Hindlimb muscle (tissue), 1 donor: Measurements from ENCODE around the gene CACNA1C. TPM values are rescaled to one million over a fixed set of nuclear protein-coding genes. Genes with fewer than 3 reads are reported as not detected.
"Not testable (repeated sequence)": the region's sequence is repeated elsewhere in the genome, so short reads cannot be mapped to it uniquely, and the experiment has no call there.

Experiments used
- DNase-seq: peaks from one replicate; pipeline ENCODE4 v3.0.0-alpha.2; 2013
- polyA plus RNA-seq: library from polyadenylated mRNA; unstranded; fragments of 120-200 nt; gene quantifications from one replicate; pipeline ENCODE4 v1.2.1, GENCODE V29; 2013; ENCODE audit not compliant: insufficient read length

Gene CACNA1C
- polyA plus RNA-seq, 1 donor: 3.4 TPM

DNA sequence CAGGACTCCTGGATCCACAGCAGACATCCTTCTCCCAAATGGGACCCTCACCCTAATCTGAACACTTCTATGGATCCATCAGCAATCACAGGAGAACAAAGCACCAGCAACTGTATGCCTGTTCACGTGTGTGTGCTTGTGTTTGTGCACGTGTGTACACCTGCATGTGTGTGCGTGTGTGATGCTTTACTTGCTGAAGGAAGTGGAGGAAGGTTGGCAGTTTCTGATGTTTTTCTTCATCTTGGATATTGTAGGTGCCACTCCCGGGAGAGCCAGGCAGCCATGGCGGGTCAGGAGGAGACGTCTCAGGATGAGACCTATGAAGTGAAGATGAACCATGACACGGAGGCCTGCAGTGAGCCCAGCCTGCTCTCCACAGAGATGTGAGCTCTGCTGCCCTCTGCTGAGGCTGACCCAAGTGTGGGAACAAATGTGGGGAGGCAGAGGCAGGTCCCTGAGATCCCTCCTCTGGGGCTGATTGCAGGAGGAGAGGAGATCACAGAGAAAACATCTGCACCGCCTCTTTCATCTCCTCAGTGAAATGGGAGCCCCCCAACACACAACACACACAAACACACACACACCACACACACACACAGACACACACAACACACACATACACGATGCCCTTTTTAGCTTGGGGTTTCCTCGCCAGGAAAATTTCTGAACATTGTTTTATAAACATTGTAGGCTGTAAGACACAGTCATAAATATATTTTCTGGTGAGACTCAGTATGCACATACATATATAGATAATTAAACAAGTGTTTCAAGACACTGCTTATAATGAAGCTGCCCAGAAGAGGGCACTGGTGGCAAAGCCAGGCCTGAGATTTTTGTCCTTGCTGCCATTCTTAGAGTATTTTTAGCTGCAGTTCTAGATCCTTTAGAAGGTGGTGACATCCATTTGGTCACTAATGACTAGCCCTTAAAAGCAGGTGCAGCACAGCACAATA is 629.8 kb downstream of the CACNA1C start:
- DNase-seq: peak; percentile 26

DNA sequence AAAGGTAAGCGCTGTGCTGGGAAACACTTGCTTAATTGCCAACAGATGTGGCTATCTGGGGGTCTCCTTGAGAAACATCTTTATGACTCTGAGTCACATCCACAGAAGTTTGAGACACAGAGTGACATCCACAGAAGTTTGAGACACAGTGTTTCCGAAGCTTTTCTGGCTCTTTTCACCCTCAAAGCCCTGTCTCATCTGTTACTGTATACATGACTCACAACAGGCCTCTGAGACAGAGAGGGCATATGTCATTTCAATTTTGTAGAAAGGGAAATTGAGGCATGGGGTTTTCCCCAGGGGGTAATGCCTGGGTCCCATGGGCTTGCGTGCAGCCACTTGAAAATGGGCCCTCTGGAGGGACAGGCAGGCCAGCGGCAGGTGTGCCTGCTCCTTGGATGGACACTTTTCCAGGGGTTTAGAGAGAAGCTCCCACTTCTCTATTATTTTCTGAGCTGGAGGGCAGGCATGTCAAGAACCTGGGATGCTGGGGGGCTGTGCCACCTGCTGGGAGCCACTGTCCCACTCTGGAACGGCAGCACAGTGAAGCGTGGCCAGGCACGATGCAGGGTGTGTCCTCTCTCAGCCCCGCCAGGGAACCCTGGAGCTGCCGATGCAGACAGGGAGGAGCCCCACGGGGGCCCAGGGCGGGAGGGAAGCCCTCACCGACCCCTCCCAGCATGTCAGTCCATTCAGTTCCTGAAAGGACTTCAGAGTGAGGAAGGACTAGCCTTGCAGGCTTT is 630.7 kb downstream of the CACNA1C start:
- DNase-seq: no peak

DNA sequence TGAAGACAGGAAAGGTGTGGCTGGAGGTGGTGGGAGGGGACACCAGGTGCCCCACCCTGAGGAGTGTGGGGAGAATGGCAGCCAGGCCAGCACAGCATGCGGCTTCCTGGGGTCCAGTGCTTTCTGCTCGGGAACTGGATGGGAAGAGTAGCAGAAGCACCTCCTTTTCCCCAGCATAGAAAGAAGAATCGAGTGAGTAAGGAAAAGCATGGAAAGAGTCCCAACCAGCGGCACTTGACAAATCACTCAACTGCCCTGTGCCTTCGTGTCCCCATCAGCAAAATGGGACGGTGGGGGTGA is 631.2 kb downstream of the CACNA1C start:
- not testable (repeated sequence) for DNase-seq

DNA sequence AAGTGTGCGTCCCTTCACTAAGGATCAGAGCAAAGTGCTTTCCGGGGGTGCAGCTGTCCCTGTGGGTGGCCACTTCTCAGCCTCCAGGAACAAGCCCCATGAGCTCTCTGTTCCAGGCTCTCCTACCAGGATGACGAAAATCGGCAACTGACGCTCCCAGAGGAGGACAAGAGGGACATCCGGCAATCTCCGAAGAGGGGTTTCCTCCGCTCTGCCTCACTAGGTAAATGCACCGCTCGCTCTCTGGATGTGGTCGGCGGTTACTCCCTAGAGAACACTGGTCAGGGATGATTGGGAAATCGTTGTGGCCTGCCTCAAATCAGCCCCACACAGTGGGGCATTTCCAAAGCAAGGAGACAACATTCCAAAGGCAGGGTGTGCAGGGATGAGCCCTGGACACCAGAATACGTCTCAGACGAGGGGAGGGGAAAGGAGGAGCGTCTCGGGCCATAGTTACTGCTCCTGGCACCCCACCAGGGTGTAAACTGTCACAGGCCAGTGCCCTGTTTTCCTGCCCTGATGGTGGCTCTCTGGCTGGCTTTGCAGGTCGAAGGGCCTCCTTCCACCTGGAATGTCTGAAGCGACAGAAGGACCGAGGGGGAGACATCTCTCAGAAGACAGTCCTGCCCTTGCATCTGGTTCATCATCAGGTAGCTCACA is 633.0 kb downstream of the CACNA1C start:
- DNase-seq: not testable (repeated sequence)

DNA sequence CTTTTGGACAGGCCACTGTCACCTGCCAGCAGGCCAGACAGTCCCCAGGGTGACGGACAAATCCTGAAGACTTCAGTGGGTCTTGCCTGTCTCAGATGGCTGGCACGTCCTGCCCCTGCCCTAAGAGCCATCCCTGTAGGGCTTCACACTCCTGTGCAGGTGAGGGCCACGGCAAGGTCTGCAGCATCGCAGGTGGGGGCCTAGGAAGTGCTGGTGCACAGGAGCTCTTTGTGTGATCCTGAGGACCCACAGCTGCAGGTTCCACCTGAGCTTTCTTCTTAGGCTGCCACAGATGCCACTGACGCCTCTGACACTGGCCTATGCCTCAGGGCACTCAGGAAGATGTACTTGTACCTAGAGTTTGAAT is 633.5 kb downstream of the CACNA1C start:
- DNase-seq: no peak

DNA sequence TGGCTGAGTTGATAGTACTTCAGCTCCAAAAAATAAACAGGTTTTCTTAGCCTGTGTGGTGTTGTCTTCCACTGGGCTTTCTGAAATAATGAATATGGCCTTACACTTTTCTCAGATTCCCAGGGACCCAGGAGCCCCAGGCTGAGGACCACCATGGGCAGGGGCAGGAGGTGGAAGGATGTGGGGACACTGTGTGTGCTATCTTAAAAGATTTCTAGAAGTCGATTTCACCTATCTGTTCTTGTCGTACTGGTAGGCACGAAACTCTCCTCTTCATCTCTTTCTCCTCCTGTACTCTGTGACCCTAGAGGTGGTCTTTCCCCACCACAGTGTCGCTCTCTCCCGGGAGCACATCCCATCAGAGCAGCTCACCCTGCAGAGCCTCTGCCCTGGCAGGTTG is 634.3 kb downstream of the CACNA1C start:
- no peak for DNase-seq

DNA sequence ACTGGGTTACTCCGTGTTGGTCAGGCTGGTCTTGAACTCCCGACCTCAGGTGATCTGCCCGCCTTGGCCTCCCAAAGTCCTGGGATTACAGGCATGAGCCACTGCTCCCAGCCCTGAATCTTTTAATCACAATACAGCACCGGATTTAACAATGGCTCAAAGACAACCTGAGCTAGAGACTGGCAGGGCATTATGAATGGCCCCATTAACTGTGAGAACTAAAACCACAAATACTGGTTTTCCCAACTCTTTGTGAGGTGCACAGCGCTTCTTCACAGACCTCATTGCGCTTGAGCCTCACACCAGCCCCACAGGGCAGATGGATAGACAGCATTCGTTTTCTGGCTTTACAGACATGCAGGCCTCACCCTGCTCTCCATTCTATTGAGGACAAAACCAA is 634.9 kb downstream of the CACNA1C start:
- DNase-seq: no peak

DNA sequence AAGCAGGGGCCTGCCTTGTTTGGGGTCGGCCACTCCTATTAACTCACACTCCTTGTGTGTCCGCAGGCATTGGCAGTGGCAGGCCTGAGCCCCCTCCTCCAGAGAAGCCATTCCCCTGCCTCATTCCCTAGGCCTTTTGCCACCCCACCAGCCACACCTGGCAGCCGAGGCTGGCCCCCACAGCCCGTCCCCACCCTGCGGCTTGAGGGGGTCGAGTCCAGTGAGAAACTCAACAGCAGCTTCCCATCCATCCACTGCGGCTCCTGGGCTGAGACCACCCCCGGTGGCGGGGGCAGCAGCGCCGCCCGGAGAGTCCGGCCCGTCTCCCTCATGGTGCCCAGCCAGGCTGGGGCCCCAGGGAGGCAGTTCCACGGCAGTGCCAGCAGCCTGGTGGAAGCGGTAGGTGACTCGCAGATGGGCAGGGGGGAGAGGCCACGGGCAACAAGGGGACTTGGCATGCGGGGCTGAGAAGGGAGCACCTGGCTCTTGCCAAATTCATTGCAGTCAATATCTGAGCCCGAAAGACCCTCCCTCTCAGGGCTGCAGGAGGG is 635.7 kb downstream of the CACNA1C start:
- DNase-seq: no peak

DNA sequence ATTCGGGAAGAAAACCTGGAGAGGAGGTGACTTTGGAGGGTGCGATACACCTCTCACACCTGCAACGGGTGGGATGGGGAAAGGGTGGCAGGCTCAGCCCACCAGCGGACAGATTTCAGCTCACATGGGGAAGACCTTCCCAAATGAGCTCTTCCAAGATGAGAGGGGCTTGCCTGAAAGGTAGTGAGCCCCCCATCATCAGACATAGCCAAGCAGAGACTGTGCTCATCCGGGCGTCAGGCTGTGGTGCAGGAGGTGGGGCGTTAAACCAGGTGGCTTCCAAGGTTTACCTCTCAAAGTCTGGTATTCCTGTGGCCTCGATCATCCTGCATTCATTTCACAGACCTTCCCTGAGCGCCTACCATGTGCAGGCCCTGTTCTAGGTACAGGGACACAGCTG is 636.6 kb downstream of the CACNA1C start:
- no peak for DNase-seq

DNA sequence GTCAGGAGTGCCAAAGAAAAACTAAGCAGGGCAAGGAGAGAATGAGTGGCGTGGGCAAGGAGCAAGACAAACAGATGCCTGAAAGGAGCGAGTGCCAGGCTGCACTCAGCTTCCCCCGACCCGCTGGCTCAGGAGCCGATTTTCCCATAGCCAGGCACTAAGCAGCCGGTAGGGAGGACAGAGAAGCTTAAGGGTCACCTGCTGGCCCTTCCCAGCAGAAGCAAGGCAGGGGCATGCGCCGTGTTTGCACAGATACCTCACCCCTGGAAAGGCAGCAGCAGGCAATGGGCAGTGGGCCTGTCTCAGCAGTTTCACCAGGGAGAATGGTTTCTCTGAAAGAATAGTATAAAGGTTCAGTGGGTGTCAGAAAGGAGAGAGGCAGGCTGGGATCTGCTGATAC is 637.1 kb downstream of the CACNA1C start:
- no peak for DNase-seq

DNA sequence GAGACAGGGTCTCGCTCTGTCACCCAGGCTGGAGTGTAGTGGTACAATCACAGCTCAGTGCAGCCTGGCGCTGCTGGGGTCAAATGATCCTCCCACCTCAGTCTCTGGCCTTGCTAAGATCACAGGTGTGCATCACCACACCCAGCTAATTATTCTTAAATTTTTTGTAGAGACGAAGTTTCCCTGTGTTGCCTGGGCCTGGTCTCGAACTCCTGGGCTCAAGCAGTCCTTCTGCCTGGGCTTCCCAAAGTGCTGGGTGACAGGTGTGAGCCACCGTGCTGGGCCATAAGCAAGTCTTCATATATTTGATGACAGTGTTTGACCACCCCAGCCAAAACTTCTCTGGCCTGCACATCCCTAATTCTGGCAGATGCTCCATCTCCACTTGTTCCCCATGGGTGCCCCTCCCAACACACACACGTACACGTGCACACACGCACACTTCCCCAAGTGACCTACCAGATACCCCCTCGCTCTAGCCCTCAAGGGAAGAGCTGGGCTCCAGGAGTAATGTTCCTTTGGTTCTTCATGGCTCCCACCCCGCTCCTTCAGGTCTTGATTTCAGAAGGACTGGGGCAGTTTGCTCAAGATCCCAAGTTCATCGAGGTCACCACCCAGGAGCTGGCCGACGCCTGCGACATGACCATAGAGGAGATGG is 637.7 kb downstream of the CACNA1C start:
- DNase-seq: no peak

DNA sequence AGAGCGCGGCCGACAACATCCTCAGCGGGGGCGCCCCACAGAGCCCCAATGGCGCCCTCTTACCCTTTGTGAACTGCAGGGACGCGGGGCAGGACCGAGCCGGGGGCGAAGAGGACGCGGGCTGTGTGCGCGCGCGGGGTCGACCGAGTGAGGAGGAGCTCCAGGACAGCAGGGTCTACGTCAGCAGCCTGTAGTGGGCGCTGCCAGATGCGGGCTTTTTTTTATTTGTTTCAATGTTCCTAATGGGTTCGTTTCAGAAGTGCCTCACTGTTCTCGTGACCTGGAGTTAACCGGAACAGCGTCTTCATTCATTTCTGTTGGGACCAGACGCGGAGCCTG is 638.2 kb downstream of the CACNA1C start:
- no peak for DNase-seq

DNA sequence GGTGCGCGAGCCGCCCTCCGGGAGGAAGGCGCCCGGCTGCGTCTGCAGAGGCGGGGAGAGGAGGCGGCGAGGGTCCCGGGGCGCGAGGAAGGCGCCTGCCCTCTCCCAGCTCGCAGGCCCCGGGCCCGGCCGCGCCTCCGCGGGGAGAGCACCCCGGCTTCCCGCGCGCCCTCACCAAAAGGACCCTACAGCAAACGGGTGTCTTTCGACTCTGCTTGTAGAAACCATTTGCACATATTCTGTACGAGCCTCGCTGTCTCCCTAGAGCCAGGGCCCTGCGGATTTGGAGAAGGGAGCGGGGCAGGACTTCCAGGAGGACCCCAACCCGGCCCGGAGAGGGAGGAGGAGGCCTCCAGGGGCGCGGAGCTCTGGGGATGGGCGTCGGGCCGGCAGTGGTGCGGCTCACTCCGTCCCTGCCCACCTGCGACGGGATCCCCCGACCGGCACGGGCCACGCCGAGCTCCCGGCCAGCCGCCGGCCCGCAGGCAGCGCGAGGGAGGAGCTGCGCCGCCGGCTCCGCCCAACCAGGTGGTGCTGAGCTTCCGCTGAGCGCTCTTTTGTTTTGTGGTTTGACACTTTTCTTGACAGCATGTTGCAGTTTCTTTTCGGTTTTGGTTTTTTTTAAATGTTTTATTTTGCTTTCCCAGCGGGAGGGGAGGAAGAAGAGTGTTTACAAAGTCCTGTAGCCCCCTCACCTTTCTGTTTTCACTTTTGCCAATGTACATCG is 638.7 kb downstream of the CACNA1C start:
- DNase-seq: no peak

DNA sequence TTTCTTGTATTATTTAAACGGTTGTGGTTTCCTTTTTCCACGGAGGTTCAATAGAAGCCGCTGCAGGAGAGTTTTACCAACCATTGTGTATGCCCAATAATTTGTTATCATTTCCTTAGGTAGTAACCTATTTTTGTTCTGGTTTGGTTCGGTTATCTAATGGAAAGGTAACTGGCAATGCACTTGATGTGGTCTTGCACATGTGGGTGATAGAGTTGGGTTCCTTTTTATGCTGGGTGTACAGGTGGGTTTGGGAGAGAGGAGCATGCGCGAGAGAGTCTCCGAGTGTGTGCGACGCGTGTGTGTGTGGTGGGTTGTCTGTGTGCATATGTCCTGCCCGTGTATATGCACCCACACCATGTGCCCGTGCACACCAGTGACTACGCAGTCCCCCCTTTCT is 639.3 kb downstream of the CACNA1C start:
- no peak for DNase-seq

DNA sequence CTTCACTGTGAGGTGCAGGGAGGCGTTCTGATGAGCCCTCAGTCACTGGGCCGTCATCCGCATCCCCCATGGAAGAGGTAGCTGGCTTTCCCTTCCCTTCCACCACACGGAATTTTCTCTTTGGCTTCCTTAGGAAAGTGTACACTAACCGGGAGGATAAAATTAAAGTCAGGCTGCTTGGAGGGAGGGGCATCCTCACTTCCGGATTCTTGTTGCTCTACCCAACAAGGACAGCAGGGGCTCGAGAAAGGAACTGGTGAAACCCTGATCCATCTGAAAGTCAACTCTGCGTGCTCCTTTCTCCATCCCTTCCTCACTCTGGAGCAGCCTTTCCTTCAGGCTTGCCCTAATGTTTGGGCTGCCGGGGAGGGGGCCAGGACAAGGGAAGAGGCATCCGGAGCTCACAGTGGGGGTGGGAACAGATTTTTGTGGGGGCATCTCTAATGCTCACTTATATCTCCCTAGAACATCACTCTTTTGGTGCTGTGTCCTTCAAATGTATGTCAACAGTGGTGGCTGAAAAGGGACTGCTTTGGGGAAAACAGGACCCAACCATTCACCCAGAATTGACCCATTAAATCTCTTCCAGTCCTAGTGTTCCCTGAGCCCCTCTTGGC is 640.6 kb downstream of the CACNA1C start:
- no peak for DNase-seq

DNA sequence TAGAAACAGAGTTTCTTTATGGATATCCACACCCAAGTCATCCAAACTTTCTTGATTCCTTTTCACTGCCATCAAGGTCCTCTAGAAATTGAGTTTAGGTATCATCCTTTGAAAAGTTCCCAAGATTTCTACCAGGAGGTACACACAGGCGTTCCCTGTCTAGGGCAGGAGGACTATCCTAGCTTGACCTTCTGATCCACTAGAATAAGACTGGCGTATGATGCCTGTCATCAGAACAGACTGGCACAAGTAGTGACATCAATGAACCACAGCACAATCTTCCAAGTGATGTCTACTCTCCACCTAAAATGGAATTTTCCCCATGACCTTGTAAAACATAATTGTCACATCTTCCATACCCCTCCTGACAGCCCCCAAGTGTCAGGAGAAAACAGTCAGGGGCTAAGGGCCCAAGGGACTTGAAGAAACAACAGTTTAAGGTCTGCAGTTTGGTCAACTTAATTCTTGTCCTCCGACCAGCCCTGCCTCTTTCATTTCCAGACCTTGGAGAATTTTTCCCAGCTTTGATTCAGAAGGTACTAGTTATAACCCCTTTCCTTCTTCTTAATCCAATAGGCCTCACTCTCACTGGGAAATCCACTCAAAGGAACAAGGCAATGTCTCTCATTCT is 641.3 kb downstream of the CACNA1C start:
- no peak for DNase-seq

DNA sequence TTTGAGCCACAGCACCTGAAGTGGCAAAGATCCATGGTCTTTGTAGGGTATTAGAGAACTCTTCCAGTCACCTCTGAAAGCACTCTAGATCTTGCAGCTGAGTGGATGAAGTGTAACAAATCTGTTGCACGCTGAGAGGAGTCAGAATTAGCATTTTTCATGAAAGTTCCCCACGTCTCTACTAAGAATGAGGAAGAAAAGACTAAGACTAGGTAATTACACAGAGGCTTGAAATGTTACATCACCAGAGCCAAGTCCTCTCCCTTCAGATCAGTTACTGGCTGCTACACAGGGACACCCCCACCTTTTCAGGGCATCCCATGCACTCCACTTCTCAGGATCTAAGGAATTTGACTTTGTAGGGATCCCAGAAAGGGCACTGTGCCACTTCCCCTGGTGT is 643.3 kb downstream of the CACNA1C start:
- DNase-seq: no peak

DNA sequence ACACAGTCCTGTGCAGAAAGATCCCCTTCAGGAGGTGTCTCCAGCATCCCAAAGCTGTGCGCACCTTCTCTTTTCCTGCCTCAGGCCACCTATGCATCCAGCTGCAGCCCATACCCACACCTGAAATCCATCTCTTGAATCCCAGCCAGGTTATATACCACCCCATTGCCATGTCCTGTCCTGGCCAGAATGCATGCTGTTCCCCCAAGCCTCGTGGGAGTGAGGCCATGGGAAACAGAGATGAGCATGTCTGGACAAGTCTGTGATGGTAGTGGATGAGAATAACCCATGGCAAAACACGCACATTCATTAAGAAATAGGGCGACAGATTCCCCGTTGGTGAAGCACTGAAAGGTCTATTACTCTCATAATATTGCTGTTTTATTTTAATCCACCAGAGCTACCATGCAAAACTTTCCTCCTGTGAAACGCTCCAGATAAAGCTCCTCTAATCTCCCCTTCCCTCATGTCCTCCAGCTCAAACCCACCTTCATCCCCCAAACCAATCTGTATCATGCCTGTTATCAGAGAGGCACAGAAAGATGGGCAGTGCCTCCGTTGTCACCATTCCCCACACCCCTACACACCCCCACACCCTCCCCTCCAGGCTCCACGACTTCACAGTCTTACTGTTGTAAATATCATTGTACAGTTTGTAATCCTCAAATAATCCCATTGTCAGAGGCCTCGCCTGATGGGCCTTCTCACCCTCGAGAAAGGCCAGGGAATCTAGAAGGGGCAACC is 644.4 kb downstream of the CACNA1C start:
- DNase-seq: no peak

DNA sequence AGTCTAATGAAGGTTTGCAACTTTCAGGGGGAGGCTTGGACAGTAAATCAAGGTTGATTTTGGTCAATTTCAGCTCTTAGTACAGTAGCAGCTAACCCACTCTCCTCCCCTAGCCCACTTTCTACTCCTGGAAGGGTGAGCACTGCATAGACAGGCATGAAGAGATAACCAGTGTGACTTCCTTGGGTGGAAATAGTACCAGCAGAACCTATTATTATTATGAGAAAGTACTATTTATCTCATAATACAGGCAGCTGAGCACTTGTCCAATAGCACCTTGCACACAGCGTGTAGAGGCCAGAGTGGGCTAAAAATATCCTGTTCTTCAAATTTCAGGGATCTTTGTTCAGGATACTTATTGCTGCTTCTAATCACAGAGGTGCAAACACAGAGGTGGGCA is 645.8 kb downstream of the CACNA1C start:
- no peak for DNase-seq

DNA sequence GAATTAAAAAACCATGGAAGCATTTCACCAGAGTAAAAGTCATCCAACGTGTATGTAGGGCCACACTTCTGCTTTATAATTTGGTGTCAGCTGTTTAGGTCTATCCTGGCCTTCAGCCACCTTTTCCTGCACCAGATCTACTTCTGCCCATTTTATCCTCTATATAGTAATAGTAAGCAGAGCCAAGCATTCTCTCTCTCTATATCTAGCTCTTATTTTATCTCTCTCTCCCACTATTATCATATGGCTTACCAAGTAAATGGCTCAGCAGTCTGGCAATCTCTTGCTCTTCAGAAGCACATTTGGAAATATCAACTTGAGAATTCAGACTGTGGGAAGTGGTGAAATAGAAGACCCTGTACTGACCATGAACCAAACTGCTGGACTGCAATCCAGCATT is 657.9 kb downstream of the CACNA1C start:
- DNase-seq: no peak
